ENCODE results near the gene SNCB. TPM values are rescaled to one million over a fixed set of nuclear protein-coding genes. Genes with fewer than 3 reads are reported as not detected.

SNCB gene
- total and polyA plus RNA-seq, 2 donors from 2014 or later = not detected

- peak in 1 of 5 donors; percentile 59 for DNase-seq
- Histone ChIP-seq H3K27me3 (ENCODE audit: control insufficient read depth, insufficient read depth, low read length) (peaks cover 17% of the 10 kb centered on the region), H3K4me3 (ENCODE audit: low read length in 3 of 3) (no peak overlapping the region)
Observed at GRCh38 chr5:176619569-176620332, 10.6 kb downstream of the SNCB start.

DNA sequence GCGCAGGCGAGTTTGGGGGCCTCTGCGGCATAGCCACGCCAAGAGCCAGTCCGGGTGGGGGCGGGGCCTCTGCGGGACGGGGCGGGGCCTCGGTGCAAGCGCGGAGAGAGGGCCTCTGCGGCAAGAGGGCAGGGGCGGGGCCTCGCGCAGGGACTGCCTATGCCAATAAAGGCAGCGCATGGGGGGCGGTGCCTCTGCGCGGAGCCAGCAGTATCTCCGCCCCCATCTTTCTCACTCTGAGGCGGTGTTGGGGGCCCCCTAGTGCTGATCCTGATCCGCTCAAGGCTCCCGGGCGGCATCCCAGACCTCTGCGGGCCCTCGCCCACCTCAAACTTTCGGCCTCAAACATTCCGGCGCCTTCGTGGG lies 11.1 kb downstream of the SNCB start:
- Histone ChIP-seq H3K4me3 (ENCODE audit: low read length in 3 of 3) (no peak overlapping the region), H3K4me1 (ENCODE audit: control insufficient read depth in 2 of 3, insufficient read depth in 2 of 3, low read depth in 1 of 3, low read length in 3 of 3) (no peaks in the 10 kb centered on the region), H3K27ac (ENCODE audit: low read depth in 2 of 2, low read length in 2 of 2) (no peak overlapping the region), H3K9ac (ENCODE audit: low read length in 3 of 3) (no peak overlapping the region), H3K36me3 (ENCODE audit: control insufficient read depth in 2 of 3, insufficient read depth in 3 of 3, low read length in 3 of 3) (no peaks in the 10 kb centered on the region), H3K9me3 (ENCODE audit: control insufficient read depth in 2 of 3, insufficient read depth in 1 of 3, low read length in 3 of 3) (no peaks in the 10 kb centered on the region), H3K27me3 (ENCODE audit: control insufficient read depth, insufficient read depth, low read length) (peaks cover 17% of the 10 kb centered on the region)
- DNase-seq = peak; percentile 83 to 94 (median 91)
- no peak for FAIRE-seq
- intact Hi-C loops (cut with DNase I) = no loop called here
- TF ChIP-seq, protein P1, sequence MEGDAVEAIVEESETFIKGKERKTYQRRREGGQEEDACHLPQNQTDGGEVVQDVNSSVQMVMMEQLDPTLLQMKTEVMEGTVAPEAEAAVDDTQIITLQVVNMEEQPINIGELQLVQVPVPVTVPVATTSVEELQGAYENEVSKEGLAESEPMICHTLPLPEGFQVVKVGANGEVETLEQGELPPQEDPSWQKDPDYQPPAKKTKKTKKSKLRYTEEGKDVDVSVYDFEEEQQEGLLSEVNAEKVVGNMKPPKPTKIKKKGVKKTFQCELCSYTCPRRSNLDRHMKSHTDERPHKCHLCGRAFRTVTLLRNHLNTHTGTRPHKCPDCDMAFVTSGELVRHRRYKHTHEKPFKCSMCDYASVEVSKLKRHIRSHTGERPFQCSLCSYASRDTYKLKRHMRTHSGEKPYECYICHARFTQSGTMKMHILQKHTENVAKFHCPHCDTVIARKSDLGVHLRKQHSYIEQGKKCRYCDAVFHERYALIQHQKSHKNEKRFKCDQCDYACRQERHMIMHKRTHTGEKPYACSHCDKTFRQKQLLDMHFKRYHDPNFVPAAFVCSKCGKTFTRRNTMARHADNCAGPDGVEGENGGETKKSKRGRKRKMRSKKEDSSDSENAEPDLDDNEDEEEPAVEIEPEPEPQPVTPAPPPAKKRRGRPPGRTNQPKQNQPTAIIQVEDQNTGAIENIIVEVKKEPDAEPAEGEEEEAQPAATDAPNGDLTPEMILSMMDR (IDR thresholded peaks at IDR 0.05; ENCODE audit: borderline replicate concordance, extremely low read depth, insufficient read depth) = no peak

More at GRCh38 chr5:176619569-176620332, 10.6 kb downstream of the SNCB start:
- TF ChIP-seq, protein P1 (IDR thresholded peaks at IDR 0.05; ENCODE audit: borderline replicate concordance, extremely low read depth, insufficient read depth) = no peak
- FAIRE-seq = no peak
- Histone ChIP-seq H3K9ac (ENCODE audit: low read length in 3 of 3) (no peak overlapping the region), H3K27ac (ENCODE audit: low read depth in 2 of 2, low read length in 2 of 2) (no peak overlapping the region), H3K9me3 (ENCODE audit: control insufficient read depth in 2 of 3, insufficient read depth in 1 of 3, low read length in 3 of 3) (no peaks in the 10 kb centered on the region), H3K4me1 (ENCODE audit: control insufficient read depth in 2 of 3, insufficient read depth in 2 of 3, low read depth in 1 of 3, low read length in 3 of 3) (no peaks in the 10 kb centered on the region), H3K36me3 (ENCODE audit: control insufficient read depth in 2 of 3, insufficient read depth in 3 of 3, low read length in 3 of 3) (no peaks in the 10 kb centered on the region)
- intact Hi-C loops (cut with DNase I) = no loop called here

DNA sequence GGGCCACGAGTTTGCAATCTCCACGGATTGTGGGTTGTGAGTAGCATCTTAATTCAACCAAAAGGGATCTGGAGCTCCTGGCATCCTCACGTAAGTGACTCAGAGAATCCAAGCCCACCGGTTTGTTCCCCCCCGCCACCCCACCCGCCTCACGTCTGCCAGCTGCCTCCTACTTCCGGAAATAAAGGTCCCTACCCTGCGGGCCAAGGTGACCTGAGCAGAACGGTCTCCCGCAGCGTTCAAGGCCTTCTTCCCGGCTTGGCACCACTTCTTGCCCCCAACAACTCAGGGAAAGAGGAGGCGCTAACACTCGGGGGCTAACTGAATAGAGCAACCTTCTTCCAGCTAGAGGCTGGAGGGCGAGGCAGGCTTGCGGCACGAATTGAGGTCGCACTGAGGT lies 11.6 kb downstream of the SNCB start:
- no peak overlapping the region for H3K4me3 ChIP-seq (ENCODE audit: low read length in 3 of 3)
- no peaks in the 10 kb centered on the region for H3K36me3 ChIP-seq (ENCODE audit: control insufficient read depth in 2 of 3, insufficient read depth in 3 of 3, low read length in 3 of 3)
- intact Hi-C loops (cut with DNase I) = no loop called here
- FAIRE-seq = no peak
- H3K27ac ChIP-seq (ENCODE audit: low read depth in 2 of 2, low read length in 2 of 2) = no peak overlapping the region
- no peaks in the 10 kb centered on the region for H3K9me3 ChIP-seq (ENCODE audit: control insufficient read depth in 2 of 3, insufficient read depth in 1 of 3, low read length in 3 of 3)
- peaks cover 17% of the 10 kb centered on the region for H3K27me3 ChIP-seq (ENCODE audit: control insufficient read depth, insufficient read depth, low read length)
- H3K9ac ChIP-seq (ENCODE audit: low read length in 3 of 3) = no peak overlapping the region
- TF ChIP-seq, protein P1 (IDR thresholded peaks at IDR 0.05; ENCODE audit: borderline replicate concordance, extremely low read depth, insufficient read depth) = no peak
- DNase-seq = peak in 1 of 5 donors; percentile 49
- H3K4me1 ChIP-seq (ENCODE audit: control insufficient read depth in 2 of 3, insufficient read depth in 2 of 3, low read depth in 1 of 3, low read length in 3 of 3) = no peaks in the 10 kb centered on the region

Measured in kidney (tissue), 14 donors.